ENCODE results near the gene HIC2. TPM values are rescaled to one million over a fixed set of nuclear protein-coding genes. Genes with fewer than 3 reads are reported as not detected.
"Not testable (repeated sequence)": the region's sequence is repeated elsewhere in the genome, so short reads cannot be mapped to it uniquely, and the experiment has no call there.

The HIC2 gene
- total RNA-seq, 1 donor from 2014 or later, result 6.5 TPM

DNA sequence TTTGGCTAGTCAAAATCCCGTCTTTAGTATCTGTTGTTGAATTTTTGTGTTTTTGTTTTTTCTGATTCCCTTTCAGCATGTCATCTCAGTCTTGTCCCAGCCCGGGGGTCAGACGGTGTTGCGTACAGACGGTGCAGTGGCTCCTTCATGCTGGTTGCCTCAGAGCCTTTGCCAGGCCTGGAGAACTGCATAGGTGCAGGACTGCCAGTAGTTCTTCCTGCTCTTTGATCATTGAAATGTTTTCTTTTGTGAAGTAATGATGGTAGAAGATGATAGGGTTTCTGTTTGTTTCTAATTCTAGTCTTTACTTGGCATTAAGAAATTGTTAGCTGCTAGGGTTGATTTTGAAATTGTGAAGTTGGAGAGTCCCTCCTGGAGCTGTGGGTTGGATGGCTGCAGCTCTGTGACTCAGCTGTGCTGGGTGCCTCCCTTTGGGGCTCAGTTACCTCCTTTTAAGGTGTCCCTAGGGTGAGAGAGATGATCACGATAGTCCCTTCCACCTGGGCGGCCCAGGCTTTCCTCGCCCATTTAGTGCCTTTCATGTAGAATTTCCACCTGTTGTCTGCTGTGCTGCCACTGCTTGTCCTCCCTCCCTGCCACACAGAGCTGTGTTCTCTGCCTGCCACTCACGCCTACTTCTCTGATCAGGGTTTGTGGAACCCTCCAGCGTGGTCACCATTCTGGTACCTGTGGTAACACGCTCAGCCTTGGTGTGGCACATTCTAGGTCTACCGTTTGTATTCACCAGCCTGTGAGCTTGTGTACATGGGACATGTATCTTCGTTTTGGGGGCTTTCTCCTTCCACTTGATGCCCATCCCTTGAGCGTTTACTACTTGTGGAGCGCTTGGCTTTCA lies 17.4 kb downstream of the HIC2 start:
- not testable (repeated sequence) for DNase-seq

DNA sequence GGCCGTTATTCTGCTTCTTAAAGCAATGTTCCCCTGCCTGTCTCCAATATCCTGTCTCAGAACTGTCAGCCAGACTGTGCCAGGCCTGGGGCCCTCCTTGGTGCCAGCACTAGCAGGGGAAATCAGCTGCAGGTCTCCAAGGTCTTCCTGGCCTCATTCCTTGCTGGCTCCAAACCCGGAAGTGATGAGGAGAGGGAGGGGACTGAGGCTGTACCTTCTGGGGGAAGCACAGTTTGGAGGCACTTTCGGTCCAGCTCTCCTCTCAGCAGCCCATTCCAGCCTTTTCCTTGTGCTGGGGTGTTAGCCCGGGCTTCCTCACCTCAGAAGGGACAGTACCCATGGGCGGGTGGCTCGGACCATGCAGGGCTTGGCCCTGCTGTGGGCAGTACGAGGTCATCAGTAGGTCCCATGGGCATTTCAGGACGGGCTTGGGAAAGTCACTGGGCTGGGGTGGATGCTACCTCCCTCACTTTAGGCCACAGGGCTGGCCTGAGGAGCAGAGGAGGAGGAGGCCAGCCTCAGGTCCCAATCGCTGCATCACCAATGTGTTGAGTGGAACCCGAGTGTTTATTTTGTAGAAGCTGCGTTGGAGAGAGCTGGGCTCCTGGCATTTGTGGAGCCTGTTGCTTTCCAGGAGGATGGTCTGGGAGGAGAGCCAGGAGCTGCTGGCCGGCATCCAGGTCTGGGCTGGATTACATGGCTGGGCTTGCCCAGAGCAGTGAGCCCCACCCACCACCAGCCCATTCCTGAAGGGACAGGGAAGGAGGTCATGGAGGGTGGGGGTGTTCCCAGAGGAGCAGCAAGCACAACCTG lies 19.0 kb downstream of the HIC2 start:
- DNase-seq, result not testable (repeated sequence)

DNA sequence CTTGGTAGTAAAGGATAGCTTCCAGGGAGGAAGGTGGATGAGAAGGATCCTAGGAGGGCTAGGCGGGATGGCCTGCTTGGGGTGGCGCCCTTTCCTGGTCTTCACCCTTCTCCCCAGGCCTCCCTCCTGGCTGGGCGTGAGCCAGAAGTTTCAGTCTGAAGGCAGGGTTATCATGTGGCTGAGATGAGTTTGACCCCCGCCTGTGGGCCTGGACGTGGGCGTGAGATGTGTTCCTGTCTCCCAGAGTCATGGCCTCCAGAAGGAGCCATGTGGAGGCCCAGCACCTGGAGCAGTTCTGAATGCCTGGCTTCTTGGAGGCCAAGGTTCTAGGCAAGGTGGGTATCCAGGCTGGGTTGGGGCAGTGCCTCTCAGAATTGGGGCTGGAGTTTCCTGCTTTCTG lies 20.8 kb downstream of the HIC2 start:
- not testable (repeated sequence) for DNase-seq

DNA sequence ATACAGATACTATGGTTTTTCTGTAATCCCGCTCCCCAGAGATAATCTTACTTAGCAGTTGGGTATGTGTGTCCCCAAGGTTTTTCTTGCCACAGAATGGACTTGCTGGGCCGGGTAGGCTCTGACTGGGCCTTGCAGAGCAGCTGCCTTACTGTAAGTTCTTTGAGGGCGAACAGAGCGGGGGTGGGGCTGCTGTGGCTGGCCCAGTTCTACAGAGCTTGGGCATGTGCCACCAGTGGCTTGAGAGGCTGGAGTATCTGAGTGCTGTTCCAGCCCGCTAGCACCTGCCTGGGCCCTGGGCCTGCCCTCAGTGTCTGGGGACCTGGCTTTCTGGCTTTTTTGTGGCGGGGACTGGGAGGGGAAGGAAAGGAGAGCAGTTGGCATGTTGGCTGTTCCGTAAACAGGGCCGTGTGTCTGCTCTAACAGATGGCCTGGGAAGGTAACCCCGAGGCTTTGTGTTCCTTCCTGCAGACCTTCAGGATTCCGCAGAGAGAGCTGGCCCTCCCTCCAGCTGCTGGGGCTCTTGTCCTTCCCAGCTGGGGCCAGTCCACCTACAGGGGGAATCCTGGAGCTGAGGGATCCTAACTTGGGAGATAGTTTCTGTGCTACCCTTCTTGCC lies 23.0 kb downstream of the HIC2 start:
- DNase-seq, result not testable (repeated sequence)

DNA sequence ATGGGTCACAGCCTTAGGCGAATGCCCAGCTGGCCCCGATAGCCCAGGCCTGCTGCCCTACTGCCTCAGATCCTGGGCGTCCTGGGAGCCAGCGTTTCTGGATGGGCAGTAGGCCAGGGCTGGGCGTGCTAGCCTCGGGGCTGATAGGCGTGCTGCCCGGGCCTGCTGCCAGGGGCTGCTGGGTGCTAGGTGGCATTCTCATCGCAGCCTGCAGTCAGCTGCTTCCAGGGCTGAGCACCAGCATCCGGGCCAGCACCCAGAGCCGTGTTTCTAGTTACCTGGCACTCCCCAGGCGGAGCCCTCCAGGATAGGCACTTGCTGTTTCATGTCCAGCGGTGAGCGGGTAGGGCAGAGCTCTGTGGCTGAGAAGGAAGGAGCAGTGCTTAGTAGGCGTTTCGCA lies 23.5 kb downstream of the HIC2 start:
- DNase-seq, result not testable (repeated sequence)

DNA sequence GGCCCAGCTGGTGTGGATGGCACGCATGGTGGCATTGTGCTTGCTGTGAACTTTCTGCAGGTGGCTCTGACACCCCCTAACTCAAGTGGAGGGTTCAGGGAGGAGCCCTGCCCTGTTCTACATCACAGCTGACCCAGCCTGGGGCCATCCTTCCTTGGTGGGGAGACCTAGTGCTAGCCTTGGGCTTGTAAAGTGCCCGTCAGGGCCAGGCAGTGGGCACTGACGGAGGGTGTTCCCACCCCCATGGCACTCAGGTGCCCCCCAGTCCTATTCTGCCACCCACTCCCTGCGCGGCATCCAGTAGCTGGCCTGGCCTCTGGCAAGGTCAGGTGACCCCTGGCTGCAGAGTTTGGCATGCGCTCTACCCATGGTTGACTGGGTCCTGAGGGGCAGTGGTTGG lies 24.0 kb downstream of the HIC2 start:
- not testable (repeated sequence) for DNase-seq

DNA sequence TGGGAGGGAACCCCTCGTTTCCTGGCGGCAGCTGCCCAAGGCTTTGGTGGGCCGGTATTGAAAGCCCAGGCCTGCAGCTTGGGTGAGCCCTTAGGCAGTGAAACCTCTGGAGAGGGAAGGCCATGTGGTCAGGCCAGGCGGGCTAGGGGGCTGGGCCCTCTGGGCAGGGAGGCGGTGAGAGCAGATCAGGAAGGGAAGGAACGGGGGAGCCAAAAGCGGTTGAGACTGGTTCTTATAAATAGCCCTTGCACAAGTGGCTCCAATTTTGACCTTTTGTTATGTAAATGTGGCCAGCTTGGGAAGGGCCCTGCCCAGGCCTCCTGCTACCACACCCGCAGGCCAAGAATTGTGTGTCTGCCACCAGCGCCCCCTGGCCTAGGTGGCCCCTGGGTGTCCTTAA lies 25.0 kb downstream of the HIC2 start:
- not testable (repeated sequence) for DNase-seq

DNA sequence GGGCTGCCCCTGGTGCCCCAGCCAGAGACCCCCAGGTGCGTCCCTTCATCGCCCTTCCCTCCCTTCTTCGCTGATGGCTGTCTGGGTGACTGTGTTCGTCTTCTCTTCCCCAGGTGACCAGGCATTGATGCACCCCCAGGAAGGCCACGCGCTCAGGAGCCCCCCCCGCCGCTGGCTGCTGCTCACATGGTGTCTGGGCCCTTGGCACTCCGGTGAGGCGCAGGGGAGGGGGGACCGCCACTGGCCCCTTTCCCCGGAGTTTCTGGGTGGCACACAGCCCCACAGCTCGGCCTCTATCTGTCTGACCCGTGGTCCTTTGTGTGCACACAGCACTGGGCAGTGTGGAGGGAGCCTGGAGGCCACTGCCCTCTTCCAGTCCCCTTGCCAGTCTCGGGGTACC lies 25.5 kb downstream of the HIC2 start:
- not testable (repeated sequence) for DNase-seq

DNA sequence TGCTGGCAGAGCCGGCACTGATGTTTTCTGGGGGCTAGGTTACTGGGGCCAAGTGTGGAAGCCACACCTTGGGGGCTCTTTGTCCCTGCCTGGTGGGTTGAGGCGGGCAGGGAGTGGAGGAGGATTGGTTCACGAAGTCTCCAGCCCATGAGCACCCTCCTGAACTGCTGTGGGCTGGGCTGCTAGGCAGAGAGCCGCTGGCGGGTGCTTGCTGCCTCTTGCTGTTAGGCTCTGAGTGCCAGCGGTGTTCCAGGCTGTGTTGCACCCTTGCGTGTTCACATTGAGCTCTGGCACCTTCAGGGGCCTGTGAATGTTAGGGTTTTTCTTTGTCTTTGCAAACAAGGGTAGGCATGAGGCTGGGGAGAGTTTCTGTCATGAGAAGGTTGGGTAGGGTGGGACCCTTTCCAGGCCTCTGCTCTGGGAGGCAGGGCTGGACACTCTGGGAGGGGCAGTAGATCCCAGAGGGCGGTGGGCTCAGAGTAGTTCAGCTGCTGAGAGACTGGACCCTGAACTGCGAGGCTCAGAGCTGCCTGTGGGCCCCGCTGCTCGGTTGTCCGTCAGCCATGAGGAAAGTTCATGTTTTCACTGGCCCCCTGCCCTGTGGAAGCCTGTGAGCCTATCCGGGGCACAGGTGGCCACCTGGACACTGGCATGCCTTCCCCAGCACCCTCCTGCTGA lies 26.0 kb downstream of the HIC2 start:
- DNase-seq, result no peak

DNA sequence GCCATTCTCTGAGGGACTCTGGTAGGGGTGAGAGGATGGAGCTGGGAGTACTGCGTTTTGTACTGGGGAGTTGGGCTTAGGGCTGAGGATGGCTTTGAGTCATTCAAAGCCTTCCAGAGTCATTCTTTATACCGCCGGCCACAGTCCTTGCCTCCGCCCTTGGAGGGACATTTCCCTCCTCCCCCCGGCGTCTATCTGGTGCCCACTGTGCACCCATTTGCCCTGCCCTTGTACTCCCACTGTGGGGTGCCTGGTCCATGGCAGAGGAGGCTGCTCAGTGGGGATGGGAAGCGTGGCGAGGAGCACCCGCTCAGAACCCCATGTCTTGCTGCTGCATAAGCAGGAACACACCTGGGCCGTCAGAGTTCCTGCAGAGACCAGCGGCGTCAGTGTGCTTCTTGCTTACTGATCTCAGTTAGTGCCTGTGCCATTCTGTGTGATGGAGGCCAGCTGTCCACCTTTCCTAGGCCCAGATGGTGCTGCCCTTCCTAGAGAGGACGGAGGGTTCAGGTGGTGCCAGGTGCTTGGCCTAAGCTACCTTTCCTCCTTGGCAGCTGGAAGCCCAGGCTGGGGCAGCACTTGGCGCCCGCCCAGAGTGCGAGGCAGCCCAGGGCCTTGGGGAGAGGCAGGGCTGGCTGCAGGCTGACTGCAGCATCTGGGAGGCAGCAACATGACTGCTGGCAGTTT lies 26.7 kb downstream of the HIC2 start:
- DNase-seq, result no peak

DNA sequence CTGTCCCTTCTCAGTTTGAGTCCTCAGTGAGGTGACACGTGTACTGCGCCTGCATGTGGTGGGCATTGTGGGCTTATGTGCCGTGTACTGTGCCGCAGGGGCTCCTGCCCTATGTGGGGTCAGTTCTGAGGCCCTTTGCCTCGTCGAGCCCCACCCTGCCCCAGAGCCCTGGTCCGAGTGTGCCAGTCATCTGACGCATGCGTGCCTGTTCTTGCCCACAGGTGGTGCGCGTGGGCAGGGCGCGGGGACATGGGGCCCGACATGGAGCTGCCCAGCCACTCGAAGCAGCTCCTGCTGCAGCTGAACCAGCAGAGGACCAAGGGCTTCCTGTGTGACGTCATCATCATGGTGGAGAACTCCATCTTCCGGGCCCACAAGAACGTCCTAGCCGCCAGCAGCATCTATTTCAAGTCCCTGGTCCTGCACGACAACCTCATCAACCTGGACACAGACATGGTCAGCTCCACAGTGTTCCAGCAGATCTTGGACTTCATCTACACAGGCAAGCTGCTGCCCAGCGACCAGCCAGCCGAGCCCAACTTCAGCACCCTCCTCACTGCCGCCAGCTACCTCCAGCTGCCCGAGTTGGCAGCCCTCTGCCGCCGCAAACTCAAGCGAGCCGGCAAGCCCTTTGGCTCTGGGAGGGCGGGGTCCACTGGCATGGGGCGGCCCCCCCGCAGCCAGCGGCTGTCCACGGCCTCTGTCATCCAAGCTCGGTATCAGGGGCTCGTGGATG lies 27.7 kb downstream of the HIC2 start:
- DNase-seq, result peak; percentile 79

DNA sequence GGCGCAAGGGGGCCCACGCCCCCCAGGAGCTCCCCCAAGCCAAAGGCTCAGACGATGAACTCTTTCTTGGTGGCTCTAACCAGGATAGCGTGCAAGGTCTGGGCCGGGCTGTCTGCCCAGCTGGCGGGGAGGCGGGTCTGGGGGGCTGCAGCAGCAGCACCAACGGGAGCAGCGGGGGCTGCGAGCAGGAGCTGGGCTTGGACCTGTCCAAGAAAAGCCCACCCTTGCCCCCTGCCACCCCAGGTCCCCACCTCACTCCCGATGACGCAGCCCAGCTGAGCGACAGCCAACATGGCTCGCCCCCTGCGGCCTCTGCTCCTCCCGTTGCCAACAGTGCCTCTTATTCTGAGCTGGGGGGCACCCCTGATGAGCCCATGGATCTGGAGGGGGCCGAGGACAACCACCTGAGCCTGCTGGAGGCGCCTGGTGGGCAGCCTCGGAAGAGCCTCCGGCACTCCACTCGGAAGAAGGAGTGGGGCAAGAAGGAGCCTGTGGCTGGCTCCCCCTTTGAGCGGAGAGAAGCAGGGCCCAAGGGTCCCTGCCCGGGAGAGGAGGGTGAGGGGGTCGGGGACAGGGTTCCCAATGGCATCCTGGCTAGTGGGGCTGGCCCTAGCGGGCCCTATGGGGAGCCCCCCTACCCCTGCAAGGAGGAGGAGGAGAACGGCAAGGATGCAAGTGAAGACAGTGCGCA lies 28.4 kb downstream of the HIC2 start:
- DNase-seq, result no peak

DNA sequence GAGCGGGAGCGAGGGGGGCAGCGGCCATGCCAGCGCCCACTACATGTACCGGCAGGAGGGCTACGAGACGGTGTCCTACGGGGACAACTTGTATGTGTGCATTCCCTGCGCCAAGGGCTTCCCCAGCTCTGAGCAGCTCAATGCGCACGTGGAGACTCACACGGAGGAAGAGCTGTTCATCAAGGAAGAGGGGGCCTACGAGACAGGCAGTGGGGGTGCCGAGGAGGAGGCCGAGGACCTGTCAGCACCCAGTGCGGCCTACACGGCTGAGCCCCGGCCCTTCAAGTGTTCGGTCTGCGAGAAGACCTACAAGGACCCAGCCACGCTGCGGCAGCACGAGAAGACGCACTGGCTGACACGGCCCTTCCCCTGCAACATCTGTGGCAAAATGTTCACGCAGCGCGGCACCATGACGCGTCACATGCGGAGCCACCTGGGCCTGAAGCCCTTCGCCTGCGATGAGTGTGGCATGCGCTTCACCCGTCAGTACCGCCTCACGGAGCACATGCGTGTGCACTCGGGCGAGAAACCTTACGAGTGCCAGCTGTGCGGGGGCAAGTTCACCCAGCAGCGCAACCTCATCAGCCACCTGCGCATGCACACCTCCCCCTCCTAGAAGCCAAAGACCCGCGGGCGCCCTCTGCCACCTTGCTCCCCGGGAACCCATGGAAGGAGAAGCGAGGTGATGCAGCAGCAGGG lies 29.1 kb downstream of the HIC2 start:
- no peak for DNase-seq

DNA sequence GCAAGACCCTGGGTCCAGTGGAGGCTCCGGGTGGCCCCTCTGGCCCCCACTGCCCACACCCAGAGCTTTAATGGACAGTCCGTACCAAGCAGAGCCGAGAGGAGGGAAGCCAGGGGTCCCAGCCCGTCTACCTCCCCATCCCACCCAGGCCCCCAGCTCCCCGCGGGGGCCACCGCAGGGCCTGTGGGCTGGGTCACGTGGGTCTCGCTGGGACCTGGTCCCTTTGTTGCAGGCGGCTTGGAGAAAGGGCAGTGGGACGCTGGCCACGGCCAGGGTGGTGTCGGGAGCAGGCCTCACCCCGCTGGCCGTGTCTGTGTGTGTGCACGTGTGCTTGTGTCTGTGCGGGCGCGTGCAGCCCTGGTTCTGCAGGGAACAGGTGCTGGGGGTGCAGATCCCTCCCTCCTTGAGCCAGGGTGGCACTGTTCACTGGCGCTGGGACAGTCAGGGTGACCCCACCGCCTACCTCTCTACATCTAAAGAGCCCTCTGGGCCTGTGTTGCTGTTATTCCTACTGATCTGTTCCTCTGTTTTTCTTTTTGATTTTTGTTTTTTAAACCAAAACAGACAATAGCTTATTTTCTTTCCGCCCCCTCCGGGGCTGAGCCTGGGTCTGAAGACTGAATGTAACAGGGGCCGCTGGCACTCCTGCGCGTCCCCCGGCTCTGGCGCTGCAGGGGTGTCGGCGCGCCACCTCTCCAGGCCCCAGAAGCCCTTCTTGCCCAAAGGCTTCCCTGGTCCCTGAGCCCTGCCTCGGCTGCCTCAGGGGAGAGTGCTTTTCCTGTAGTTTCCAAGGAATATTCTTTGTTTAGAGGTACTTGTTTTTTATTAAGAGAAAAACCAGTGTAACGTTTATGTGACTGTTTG lies 29.9 kb downstream of the HIC2 start:
- DNase-seq, result no peak

DNA sequence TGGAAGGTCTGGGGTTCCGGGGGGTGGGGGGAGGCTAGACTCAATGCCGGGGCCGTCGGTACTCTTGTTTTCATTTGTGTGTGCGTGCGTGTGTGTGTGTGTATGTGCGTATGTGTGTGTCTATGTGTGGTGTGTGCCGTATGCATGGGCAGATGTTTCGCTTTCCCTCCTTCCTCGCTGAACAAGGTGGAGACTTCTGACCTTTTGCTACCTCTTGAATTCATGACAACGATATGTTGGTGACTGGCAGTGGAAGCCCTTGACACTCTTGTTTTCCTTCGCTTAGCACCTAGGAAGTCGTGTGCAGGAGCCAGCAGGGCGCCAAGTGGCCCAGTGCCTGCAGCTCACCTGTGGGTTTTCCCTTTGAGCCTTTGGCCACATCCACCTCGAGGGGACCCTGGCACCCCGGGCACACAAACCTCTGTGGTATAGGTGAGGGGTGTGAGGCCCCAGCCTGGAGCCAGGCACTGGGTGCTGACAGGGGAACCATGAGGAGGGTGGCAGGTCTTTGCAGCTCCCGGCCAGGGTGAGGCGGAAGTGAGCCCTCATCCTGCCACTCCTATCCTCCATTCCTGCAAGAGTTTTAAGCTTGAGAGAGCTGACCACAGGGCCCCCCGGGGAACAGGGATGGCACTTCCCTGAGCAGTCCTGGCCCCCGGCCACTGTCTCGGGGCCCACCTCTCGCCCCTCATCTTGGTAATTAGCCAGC lies 30.7 kb downstream of the HIC2 start:
- no peak for DNase-seq

DNA sequence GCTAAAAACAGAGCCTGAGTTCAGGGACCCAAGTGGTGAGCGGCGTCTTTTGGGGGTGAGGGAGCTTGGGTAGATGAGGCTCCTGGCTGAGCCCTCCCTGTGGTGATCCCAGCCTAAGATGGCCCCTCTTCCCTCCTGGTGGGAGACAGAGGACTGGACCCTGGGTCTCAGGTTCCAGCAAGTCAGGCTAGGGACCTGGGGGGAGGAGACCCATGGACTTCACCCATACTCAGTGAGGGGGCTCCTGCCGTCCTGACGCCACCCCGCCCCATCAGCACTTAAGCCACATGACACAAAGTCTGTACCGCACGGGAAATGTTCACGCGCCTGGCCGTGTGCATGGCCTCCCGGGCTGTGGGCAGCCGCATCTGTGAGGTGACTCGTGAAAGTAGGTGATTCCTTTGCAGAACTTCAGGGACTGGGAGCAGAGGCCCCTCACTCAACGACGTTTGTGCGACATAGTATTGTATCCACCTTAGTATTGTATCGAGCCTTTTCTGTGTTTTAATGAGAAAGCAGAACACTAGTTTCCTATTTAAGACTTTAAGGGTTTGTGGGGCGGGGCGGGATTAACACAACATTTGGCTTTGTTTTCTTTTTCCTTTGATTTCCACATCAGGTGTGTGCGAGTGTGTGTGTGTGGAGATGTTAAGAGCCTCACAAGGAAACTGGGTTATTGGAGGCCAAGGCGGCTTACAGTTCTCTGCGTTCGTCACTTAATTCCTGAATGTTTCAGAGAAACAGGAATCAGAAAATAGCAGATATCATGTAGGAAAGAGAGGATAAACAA lies 31.7 kb downstream of the HIC2 start:
- DNase-seq, result no peak

Measured in tongue (tissue), 2 donors.